Uterus (tissue), 4 donors: Measurements from ENCODE around the gene HDAC1. TPM values are rescaled to one million over a fixed set of nuclear protein-coding genes. Genes with fewer than 3 reads are reported as not detected.
"Not testable (repeated sequence)": the region's sequence is repeated elsewhere in the genome, so short reads cannot be mapped to it uniquely, and the experiment has no call there.

Source experiments
- DNase-seq, 2 donors: peaks; one replicate each; pipeline ENCODE4 v3.0.0-alpha.2; 2019 to 2020
- H3K27ac ChIP-seq, 2 donors: fragments of 200-600 bp; sonication (generic); 1 replicate in 1 of 2; 2 replicates in 1 of 2; pipeline ENCODE4 v1.5.1; 2016 to 2018
- H3K27me3 ChIP-seq, 2 donors: fragments of 200-600 bp; sonication (generic); one replicate each; pipeline ENCODE4 v1.5.1; 2018 to 2019; ENCODE audit warnings: control low read depth in 1 of 2
- H3K36me3 ChIP-seq, 2 donors: fragments of 200-600 bp; sonication (generic); one replicate each; pipeline ENCODE4 v1.5.1; 2019; ENCODE audit warnings: control low read depth in 1 of 2
- H3K4me1 ChIP-seq, 2 donors: fragments of 200-600 bp; sonication (generic); one replicate each; pipeline ENCODE4 v1.5.1; 2018 to 2019; ENCODE audit warnings: control low read depth in 1 of 2
- H3K4me3 ChIP-seq, 2 donors: fragments of 200-600 bp; sonication (generic); 1 replicate in 1 of 2; 2 replicates in 1 of 2; pipeline ENCODE4 v1.5.1; 2018 to 2019; ENCODE audit warnings: mild to moderate bottlenecking in 1 of 2
- H3K9me3 ChIP-seq, 2 donors: fragments of 200-600 bp; sonication (generic); one replicate each; pipeline ENCODE4 v1.5.1; 2019; ENCODE audit warnings: control low read depth in 1 of 2
- CTCF ChIP-seq, 4 experiments: fragments of 200-600 bp in 2 of 4; fragments of 450-650 bp in 2 of 4; sonication (generic) in 2 of 4; IDR thresholded peaks; one replicate each; pipeline ENCODE4 v1.5.1; 2016 to 2019; ENCODE audit warnings: antibody characterized with exemption in 4 of 4, mild to moderate bottlenecking in 2 of 4, moderate library complexity in 1 of 4
- POLR2A ChIP-seq, 2 donors: fragments of 450-650 bp; IDR thresholded peaks; one replicate each; pipeline ENCODE4 v1.6.1; 2016; ENCODE audit warnings: antibody characterized with exemption in 2 of 2, mild to moderate bottlenecking in 1 of 2, moderate library complexity in 1 of 2
- intact Hi-C: fragments of 100-400 bp; cut with DNase I; formaldehyde crosslinking; loops from one replicate; pipeline ENCODE4 v1.15.1; 2023; ENCODE audit warnings: low total_unique reads
- total RNA-seq, 4 donors: library from RNA; depleted of rRNA in 3 of 4; stranded (reverse); fragments of >200 nt in 3 of 4; gene quantifications; one replicate each; pipeline versions ENCODE4 v1.1.0 to v1.2.4, GENCODE V29; 2014 to 2023
- donor health status: DM: yes; HTN: yes; CAD: no.

The HDAC1 gene
- total RNA-seq, 4 donors from 2014 or later = 27.4 to 161 (median 91.2) TPM

GRCh38 chr1:32352239-32352745 lies 60.4 kb downstream of the HDAC1 start:
- TF ChIP-seq CTCF (IDR thresholded peaks at IDR 0.05) (no peak), POLR2A (IDR thresholded peaks at IDR 0.05) (no peak)
- no peaks in the 10 kb centered on the region for H3K9me3 ChIP-seq
- no peaks in the 10 kb centered on the region for H3K27me3 ChIP-seq
- DNase-seq = no peak
- H3K4me3 ChIP-seq = peak overlapping the region; percentile 42 to 69
- peak overlapping the region; percentile 90 to 96 for H3K27ac ChIP-seq
- H3K4me1 ChIP-seq = peaks cover 12 to 28% of the 10 kb centered on the region in 2 donors
- intact Hi-C loops = no loop called here
- no peaks in the 10 kb centered on the region for H3K36me3 ChIP-seq

- no peak overlapping the region for H3K4me3 ChIP-seq
- no peak for DNase-seq
- TF ChIP-seq POLR2A (IDR thresholded peaks at IDR 0.05) = no peak
- TF ChIP-seq CTCF (IDR thresholded peaks at IDR 0.05) = no peak
- no peaks in the 10 kb centered on the region for H3K9me3 ChIP-seq
- peak overlapping the region; percentile 90 to 96 for H3K27ac ChIP-seq
- H3K27me3 ChIP-seq = no peaks in the 10 kb centered on the region
- H3K36me3 ChIP-seq = no peaks in the 10 kb centered on the region
- intact Hi-C loops = no loop called here
- peaks cover 12 to 28% of the 10 kb centered on the region in 2 donors for H3K4me1 ChIP-seq
Measured at GRCh38 chr1:32352831-32353383, 61.0 kb downstream of the HDAC1 start.

- TF ChIP-seq POLR2A (IDR thresholded peaks at IDR 0.05) = no peak
- no peak for TF ChIP-seq CTCF (IDR thresholded peaks at IDR 0.05)
- H3K9me3 ChIP-seq = no peaks in the 10 kb centered on the region
- H3K27ac ChIP-seq = peak overlapping the region; percentile 90 to 96
- no peaks in the 10 kb centered on the region for H3K36me3 ChIP-seq
- no peaks in the 10 kb centered on the region for H3K27me3 ChIP-seq
- peaks cover 12 to 28% of the 10 kb centered on the region in 2 donors for H3K4me1 ChIP-seq
- intact Hi-C loops = no loop called here
- no peak overlapping the region for H3K4me3 ChIP-seq
- DNase-seq = peak in 1 of 2 donors; percentile 52
Measured at GRCh38 chr1:32353431-32353830, 61.5 kb downstream of the HDAC1 start.

- H3K4me3 ChIP-seq = no peak overlapping the region
Measured at GRCh38 chr1:32353886-32354570, 62.1 kb downstream of the HDAC1 start.

GRCh38 chr1:32355778-32356177 lies 63.9 kb downstream of the HDAC1 start:
- Histone ChIP-seq H3K27ac (peak overlapping the region in 1 of 2 donors; percentile 17), H3K4me1 (peaks cover 12 to 28% of the 10 kb centered on the region in 2 donors)
- H3K36me3 ChIP-seq, H3K27me3 ChIP-seq, intact Hi-C loops, DNase-seq, H3K4me3 ChIP-seq, H3K9me3 ChIP-seq: not testable (repeated sequence)

More at GRCh38 chr1:32353886-32354570, 62.1 kb downstream of the HDAC1 start:
- peak; percentile 92 for DNase-seq
- no peaks in the 10 kb centered on the region for H3K9me3 ChIP-seq
- no peaks in the 10 kb centered on the region for H3K36me3 ChIP-seq
- intact Hi-C loops = no loop called here
- TF ChIP-seq POLR2A (IDR thresholded peaks at IDR 0.05) = no peak
- no peak for TF ChIP-seq CTCF (IDR thresholded peaks at IDR 0.05)
- H3K27me3 ChIP-seq = no peaks in the 10 kb centered on the region
- H3K27ac ChIP-seq = peak overlapping the region; percentile 90 to 96
- peaks cover 12 to 28% of the 10 kb centered on the region in 2 donors for H3K4me1 ChIP-seq
